Measurements from ENCODE around the gene PKP2.

GRCh38 chr12:32922546-32923297 is 26.1 kb upstream of the PKP2 start:
- TF ChIP-seq CTCF (IDR thresholded peaks at IDR 0.05), result no peak
- TF ChIP-seq EP300 (IDR thresholded peaks at IDR 0.05), result no peak
- no peak for TF ChIP-seq POLR2A (IDR thresholded peaks at IDR 0.05)
